Measurements from ENCODE around the gene ACTR5. TPM values are rescaled to one million over a fixed set of nuclear protein-coding genes. Genes with fewer than 3 reads are reported as not detected.

ACTR5 gene
- total and polyA plus RNA-seq, 2 of the 13 experiments (the other 11 are each of a cell fraction or from before 2014, with no cell fraction given), result 19.5 to 20.5 TPM

- TF ChIP-seq TFDP1 (CRISPR knock-in tag; IDR thresholded peaks at IDR 0.05; ENCODE audit: borderline replicate concordance), result peak; percentile 75; the same call in 1 of the 2 replicates
- TF ChIP-seq SNAPC4 (CRISPR knock-in tag; IDR thresholded peaks at IDR 0.05), result 0 out of 2 replicates have a peak, but pooled peaks have one; percentile 23
- TF ChIP-seq ZNF605 (CRISPR knock-in tag; IDR thresholded peaks at IDR 0.05), result 0 out of 2 replicates have a peak, but pooled peaks have one; percentile 5
- TF ChIP-seq KDM3A (CRISPR knock-in tag; IDR thresholded peaks at IDR 0.05; ENCODE audit: low read depth), result 0 out of 2 replicates have a peak, but pooled peaks have one; percentile 3
- peak; percentile 10; the same call in 1 of the 2 replicates for TF ChIP-seq TOPORS (CRISPR knock-in tag; IDR thresholded peaks at IDR 0.05)
- TF ChIP-seq ZNF512 (CRISPR knock-in tag; IDR thresholded peaks at IDR 0.05), result 0 out of 2 replicates have a peak, but pooled peaks have one; percentile 44
- 0 out of 2 replicates have a peak, but pooled peaks have one; percentile 6 for TF ChIP-seq ZSCAN9 (CRISPR knock-in tag; IDR thresholded peaks at IDR 0.05; ENCODE audit: borderline replicate concordance)
- peak; percentile 59; the same call in 1 of the 2 replicates for TF ChIP-seq REL (CRISPR knock-in tag; conservative IDR thresholded peaks at IDR 0.05)
- peak; percentile 71; the same call in 1 of the 2 replicates for TF ChIP-seq ZC3H13 (CRISPR knock-in tag; IDR thresholded peaks at IDR 0.05)
- peak; percentile 88 for TF ChIP-seq ZBTB2 (CRISPR knock-in tag; IDR thresholded peaks at IDR 0.05; ENCODE audit: low read depth)
- 0 out of 2 replicates have a peak, but pooled peaks have one; percentile 61 for TF ChIP-seq NRL (CRISPR knock-in tag; IDR thresholded peaks at IDR 0.05; ENCODE audit: borderline replicate concordance)
- no peak for TF ChIP-seq FUBP1 (CRISPR knock-in tag; IDR thresholded peaks at IDR 0.05; ENCODE audit: borderline replicate concordance)
- no peak for TF ChIP-seq ZNF577 (CRISPR knock-in tag; IDR thresholded peaks at IDR 0.05; ENCODE audit: borderline replicate concordance, low read depth)
- no peak for TF ChIP-seq RAD51 (IDR thresholded peaks at IDR 0.05; ENCODE audit: borderline replicate concordance)
- TF ChIP-seq KLF11 (CRISPR knock-in tag; IDR thresholded peaks at IDR 0.05), result 0 out of 2 replicates have a peak, but pooled peaks have one; percentile 23
- peak; percentile 45; the same call in 1 of the 2 replicates for TF ChIP-seq RNF2 (conservative IDR thresholded peaks at IDR 0.05; ENCODE audit: low read depth)
These were observed 664 bp upstream of the ACTR5 start (continued) for GRCh38 chr20:38747495-38748096.
